A549 (cell line): ENCODE measurements around the gene BASP1. TPM values are rescaled to one million over a fixed set of nuclear protein-coding genes. Genes with fewer than 3 reads are reported as not detected.

Experiments
- ATAC-seq, 2 experiments: fragments of 200-7000 bp in 1 of 2; fragments of >200 bp in 1 of 2; cut with Nextera tagmentation in 1 of 2; cut with Tn5 transposase in 1 of 2; 3 replicates each; pipeline versions ENCODE4 v1.8.0 to v1.9.1; 2018 to 2020; ENCODE audit warnings: mild to moderate bottlenecking in 1 of 2, moderate library complexity in 1 of 2
- CTCF ChIA-PET: fragments of 300-600 bp; sonication (Branson Sonifier 250); formaldehyde crosslinking; extraction: SDS; loops from one replicate; lab custom pipeline; 2021; ENCODE audit warnings: antibody characterized with exemption, inconsistent platforms; lab: Yijun Ruan, JAX
- POLR2A ChIA-PET: fragments of 350-600 bp; formaldehyde crosslinking; extraction: SDS; loops from one replicate; lab custom pipeline; 2021; ENCODE audit warnings: antibody characterized with exemption, inconsistent platforms; lab: Yijun Ruan, JAX
- DNase-seq, 2 experiments: peaks; one replicate each; pipeline versions ENCODE4 v3.0.0 to v3.0.0-alpha.2; 2011 to 2016; ENCODE audit warnings: low read depth in 1 of 2, low spot score in 1 of 2
- FAIRE-seq: peaks from 2 replicates; lab custom pipeline; 2011; peaks lifted over from hg19 to GRCh38; lab: Jason Lieb, UNC
- H3K27ac ChIP-seq, 2 experiments: fragments of >200 bp; sonication (Bioruptor Twin); formaldehyde crosslinking; 3 replicates each; pipeline ENCODE4 v1.5.1; 2016 to 2017
- H3K4me1 ChIP-seq: fragments of >200 bp; sonication (Bioruptor Twin); formaldehyde crosslinking; 3 replicates; pipeline ENCODE4 v1.6.1; 2016
- H3K4me2 ChIP-seq: fragments of >200 bp; sonication (Bioruptor Twin); formaldehyde crosslinking; 3 replicates; pipeline ENCODE4 v1.6.1; 2016
- H3K4me3 ChIP-seq: fragments of >200 bp; sonication (Bioruptor Twin); formaldehyde crosslinking; 3 replicates; pipeline ENCODE4 v1.5.1; 2016
- H3K9me3 ChIP-seq: fragments of >200 bp; sonication (Bioruptor Twin); formaldehyde crosslinking; 3 replicates; pipeline ENCODE4 v1.6.1; 2016
- EHF ChIP-seq: fragments of 250-450 bp; sonication (Bioruptor Pico); IDR thresholded peaks from 2 replicates; pipeline ENCODE4 v1.5.0; 2020; ENCODE audit warnings: mild to moderate bottlenecking
- EHMT2 ChIP-seq: fragments of 200-600 bp; sonication (generic); IDR thresholded peaks from 2 replicates; pipeline ENCODE4 v1.6.1; 2016; ENCODE audit warnings: antibody characterized with exemption, low read depth, mild to moderate bottlenecking, moderate library complexity
- ELK1 ChIP-seq: fragments of 150-350 bp; IDR thresholded peaks from 2 replicates; pipeline ENCODE4 v1.6.1; 2014; ENCODE audit warnings: low read depth, mild to moderate bottlenecking, low read length
- ESRRA ChIP-seq: fragments of 150-350 bp; IDR thresholded peaks from 2 replicates; pipeline ENCODE4 v1.6.1; 2014; ENCODE audit warnings: mild to moderate bottlenecking, low read length, borderline replicate concordance
- FOXS1 ChIP-seq: fragments of 250-450 bp; sonication (Bioruptor Pico); IDR thresholded peaks from 2 replicates; pipeline ENCODE4 v1.5.0; 2020; ENCODE audit warnings: mild to moderate bottlenecking, moderate library complexity
- GATA3 ChIP-seq: IDR thresholded peaks from 2 replicates; pipeline ENCODE4 v1.6.1; 2012; ENCODE audit warnings: borderline replicate concordance
- HOXA7 ChIP-seq: fragments of 250-450 bp; sonication (Bioruptor Pico); IDR thresholded peaks from 2 replicates; pipeline ENCODE4 v1.5.0; 2020; ENCODE audit warnings: mild to moderate bottlenecking, moderate library complexity
- HOXB13 ChIP-seq: fragments of 250-450 bp; sonication (Bioruptor Pico); IDR thresholded peaks from 2 replicates; pipeline ENCODE4 v1.5.0; 2020; ENCODE audit warnings: low read depth, mild to moderate bottlenecking, moderate library complexity
- POLR2A ChIP-seq: IDR thresholded peaks from 2 replicates; pipeline ENCODE4 v1.6.1; 2012; ENCODE audit warnings: mild to moderate bottlenecking, low read length
- RARB ChIP-seq: fragments of 250-450 bp; sonication (Bioruptor Pico); IDR thresholded peaks from 2 replicates; pipeline ENCODE4 v1.8.0; 2021; ENCODE audit warnings: mild to moderate bottlenecking, moderate library complexity
- RFX5 ChIP-seq: fragments of 450-650 bp; IDR thresholded peaks from 2 replicates; pipeline ENCODE4 v1.7.1; 2014; ENCODE audit warnings: antibody characterized with exemption, mild to moderate bottlenecking, moderate library complexity
- SREBF2 ChIP-seq: fragments of 450-650 bp; IDR thresholded peaks from 2 replicates; pipeline ENCODE4 v1.6.1; 2014; ENCODE audit warnings: mild to moderate bottlenecking, moderate library complexity
- TP53 ChIP-seq: fragments of 250-450 bp; sonication (Bioruptor Pico); IDR thresholded peaks from 2 replicates; pipeline ENCODE4 v1.5.0; 2021; ENCODE audit warnings: mild to moderate bottlenecking, moderate library complexity
- WGBS: methylation state at CpG from one replicate; pipeline ENCODE4 v1.1.6; 2017; ENCODE audit errors: missing lambda C conversion rate; 5-methylcytosine and 5-hydroxymethylcytosine counted together
- polyA plus RNA-seq, 4 experiments: library from polyadenylated mRNA; depleted of rRNA in 3 of 4; stranded (reverse); fragments of >200 nt; fragmentation: RNase III in 1 of 4; extraction: RNeasy Plus Mini Kit Qiagen cat#74134 plus additional on column Dnase treatment in 1 of 4; gene quantifications; 2 replicates in 3 of 4; 3 replicates in 1 of 4; pipeline ENCODE4 v1.2.3, GENCODE V29; 2011 to 2017
- TF ChIP-seq, protein P1 (sequence below): fragments of >200 bp; sonication (Bioruptor Twin); formaldehyde crosslinking; IDR thresholded peaks from 2 replicates; pipeline ENCODE4 v1.6.1; 2016
- TF ChIP-seq, protein P2 (sequence below): fragments of 250-450 bp; sonication (Bioruptor Pico); IDR thresholded peaks from 2 replicates; pipeline ENCODE4 v1.5.0; 2021; ENCODE audit warnings: mild to moderate bottlenecking, moderate library complexity, borderline replicate concordance

BASP1 gene
- polyA plus RNA-seq, 2 of the 4 experiments (the other 2 are of a cell fraction) = 391 to 454 TPM

DNA sequence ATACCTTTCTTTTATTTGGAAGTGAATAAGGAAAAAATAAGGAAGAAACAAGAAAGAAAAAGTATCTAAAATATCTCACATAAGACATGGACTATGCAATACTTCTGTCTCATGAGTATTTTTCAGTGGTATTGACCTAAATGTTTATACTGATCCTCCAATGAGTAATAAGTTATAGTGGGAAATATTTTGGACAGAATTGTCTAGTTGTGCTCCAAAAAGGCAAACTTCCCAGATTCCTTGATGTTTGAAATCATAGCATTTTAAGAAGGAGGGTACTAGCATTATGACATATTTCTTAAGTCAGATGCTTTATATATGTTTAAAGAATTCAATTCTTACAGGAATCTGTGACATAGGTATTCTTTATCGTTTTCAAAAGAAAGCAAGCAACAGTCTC lies 34.5 kb upstream of the BASP1 start:
- CTCF ChIA-PET = interaction anchor here (1.0 to 3.3 kb wide), 2 partner anchors 51 to 392 kb away, joined by 3 to 21 read pairs; no protein-coding TSS in a partner anchor
- 95% methylated on average over 1 of the region's 1 CpG for WGBS
- no peak for ATAC-seq
- H3K4me1 ChIP-seq = peaks cover 55% of the 10 kb centered on the region
- peak; percentile 23 for FAIRE-seq
- TF ChIP-seq RFX5 = no peak
- TF ChIP-seq, protein P1, sequence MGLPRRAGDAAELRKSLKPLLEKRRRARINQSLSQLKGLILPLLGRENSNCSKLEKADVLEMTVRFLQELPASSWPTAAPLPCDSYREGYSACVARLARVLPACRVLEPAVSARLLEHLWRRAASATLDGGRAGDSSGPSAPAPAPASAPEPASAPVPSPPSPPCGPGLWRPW = no peak
- TF ChIP-seq TP53 (CRISPR knock-in tag) = no peak
- peak overlapping the region in 1 of 2 experiments; percentile 57; a peak in 4 of 6 replicates for H3K27ac ChIP-seq
- POLR2A ChIA-PET = no interaction called here
- no peak overlapping the region for H3K4me2 ChIP-seq
- H3K4me3 ChIP-seq = no peak overlapping the region
- no peaks in the 10 kb centered on the region for H3K9me3 ChIP-seq
- DNase-seq = no peak

- H3K4me1 ChIP-seq = peaks cover 50% of the 10 kb centered on the region
- no peak for FAIRE-seq
- DNase-seq = no peak
- H3K4me3 ChIP-seq = no peak overlapping the region
- H3K4me2 ChIP-seq = no peak overlapping the region
- no peak for TF ChIP-seq GATA3
- TF ChIP-seq HOXB13 (CRISPR knock-in tag) = no peak
- TF ChIP-seq, protein P2, sequence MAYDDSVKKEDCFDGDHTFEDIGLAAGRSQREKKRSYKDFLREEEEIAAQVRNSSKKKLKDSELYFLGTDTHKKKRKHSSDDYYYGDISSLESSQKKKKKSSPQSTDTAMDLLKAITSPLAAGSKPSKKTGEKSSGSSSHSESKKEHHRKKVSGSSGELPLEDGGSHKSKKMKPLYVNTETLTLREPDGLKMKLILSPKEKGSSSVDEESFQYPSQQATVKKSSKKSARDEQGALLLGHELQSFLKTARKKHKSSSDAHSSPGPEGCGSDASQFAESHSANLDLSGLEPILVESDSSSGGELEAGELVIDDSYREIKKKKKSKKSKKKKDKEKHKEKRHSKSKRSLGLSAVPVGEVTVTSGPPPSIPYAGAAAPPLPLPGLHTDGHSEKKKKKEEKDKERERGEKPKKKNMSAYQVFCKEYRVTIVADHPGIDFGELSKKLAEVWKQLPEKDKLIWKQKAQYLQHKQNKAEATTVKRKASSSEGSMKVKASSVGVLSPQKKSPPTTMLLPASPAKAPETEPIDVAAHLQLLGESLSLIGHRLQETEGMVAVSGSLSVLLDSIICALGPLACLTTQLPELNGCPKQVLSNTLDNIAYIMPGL (CRISPR knock-in tag) = no peak
- no peak for TF ChIP-seq EHMT2
- no peak for TF ChIP-seq POLR2A
- no peak for TF ChIP-seq EHF (CRISPR knock-in tag)
- TF ChIP-seq ESRRA = no peak
- TF ChIP-seq, all 56 proteins: peak for 0
- H3K27ac ChIP-seq = peak overlapping the region in 1 of 2 experiments; percentile 57; a peak in 3 of 6 replicates
- ATAC-seq = no peak
- CTCF ChIA-PET = interaction anchor here (0.9 to 1.3 kb wide), 4 partner anchors 19 to 694 kb away, joined by 3 to 4 read pairs (median 4); no protein-coding TSS in a partner anchor
- POLR2A ChIA-PET = no interaction called here
- no peaks in the 10 kb centered on the region for H3K9me3 ChIP-seq
- 89% methylated on average over 7 of the region's 7 CpGs for WGBS
Measured at GRCh38 chr5:17183831-17184230, 33.6 kb upstream of the BASP1 start.

GRCh38 chr5:17184588-17184987 lies 32.8 kb upstream of the BASP1 start:
- H3K4me1 ChIP-seq = peaks cover 54% of the 10 kb centered on the region
- ATAC-seq = no peak
- no peak overlapping the region for H3K4me3 ChIP-seq
- TF ChIP-seq RARB (no peak), FOXS1 (no peak), SREBF2 (no peak), EHF (CRISPR knock-in tag) (no peak), HOXB13 (CRISPR knock-in tag) (no peak), ELK1 (no peak), HOXA7 (CRISPR knock-in tag) (no peak)
- TF ChIP-seq, protein P2 (CRISPR knock-in tag) = no peak
- TF ChIP-seq, all 56 proteins: peak for 0
- no peak for FAIRE-seq
- CTCF ChIA-PET = interaction anchor here (0.6 to 1.5 kb wide), 7 partner anchors 18 to 695 kb away, joined by 3 to 5 read pairs (median 4); no protein-coding TSS in a partner anchor
- 81% methylated on average over 1 of the region's 1 CpG for WGBS
- DNase-seq = no peak
- Histone ChIP-seq H3K4me2 (no peak overlapping the region), H3K9me3 (no peaks in the 10 kb centered on the region), H3K27ac (peak overlapping the region in 1 of 2 experiments; percentile 55; a peak in 1 of 6 replicates)
- POLR2A ChIA-PET = no interaction called here
